WTC11 (cell line): ENCODE results near the gene GFOD2. TPM values are rescaled to one million over a fixed set of nuclear protein-coding genes. Genes with fewer than 3 reads are reported as not detected.
A peak's percentile ranks its signal among the peaks of the same experiment; 100 is the strongest.

Experiments
- AR ChIP-seq: fragments of 250-450 bp; sonication (Bioruptor Pico); IDR thresholded peaks from 2 replicates; pipeline ENCODE4 v1.9.0; 2021; ENCODE audit warnings: mild to moderate bottlenecking
- ATF1 ChIP-seq: sonication (generic); formaldehyde crosslinking; IDR thresholded peaks from 2 replicates; pipeline ENCODE4 v1.8.1; 2023; ENCODE audit warnings: mild to moderate bottlenecking, moderate library complexity, missing genetic modification reagents
- CREB1 ChIP-seq: sonication (generic); formaldehyde crosslinking; IDR thresholded peaks from 2 replicates; pipeline ENCODE4 v1.8.0; 2023; ENCODE audit warnings: mild to moderate bottlenecking, missing genetic modification reagents
- CTCF ChIP-seq: fragments of 200-600 bp; IDR thresholded peaks from 2 replicates; pipeline ENCODE4 v1.8.0; 2022; ENCODE audit warnings: antibody characterized with exemption
- E2F5 ChIP-seq: sonication (generic); formaldehyde crosslinking; IDR thresholded peaks from 2 replicates; pipeline ENCODE4 v1.8.1; 2022; ENCODE audit warnings: mild to moderate bottlenecking, moderate library complexity, missing genetic modification reagents
- EMX1 ChIP-seq: fragments of 250-450 bp; sonication (Bioruptor Pico); IDR thresholded peaks from 2 replicates; pipeline ENCODE4 v1.8.0; 2021; ENCODE audit warnings: mild to moderate bottlenecking
- ERG ChIP-seq: fragments of 250-450 bp; sonication (Bioruptor Pico); IDR thresholded peaks from 2 replicates; pipeline ENCODE4 v1.8.0; 2021; ENCODE audit warnings: mild to moderate bottlenecking
- HMGA2 ChIP-seq: fragments of 250-450 bp; sonication (Bioruptor Pico); IDR thresholded peaks from 2 replicates; pipeline ENCODE4 v1.4.0; 2021; ENCODE audit warnings: mild to moderate bottlenecking, moderate library complexity
- KAT7 ChIP-seq: sonication (generic); formaldehyde crosslinking; IDR thresholded peaks from 2 replicates; pipeline ENCODE4 v1.8.1; 2023; ENCODE audit warnings: missing genetic modification reagents, mild to moderate bottlenecking, borderline replicate concordance
- MYBL2 ChIP-seq: sonication (generic); formaldehyde crosslinking; IDR thresholded peaks from 2 replicates; pipeline ENCODE4 v1.8.1; 2023; ENCODE audit warnings: mild to moderate bottlenecking, moderate library complexity, missing genetic modification reagents
- NFATC4 ChIP-seq: fragments of 250-450 bp; sonication (Bioruptor Pico); IDR thresholded peaks from 2 replicates; pipeline ENCODE4 v1.9.0; 2021; ENCODE audit warnings: mild to moderate bottlenecking
- NFE2L1 ChIP-seq: sonication (generic); formaldehyde crosslinking; IDR thresholded peaks from 2 replicates; pipeline ENCODE4 v1.8.1; 2023; ENCODE audit warnings: missing genetic modification reagents
- NR2C2 ChIP-seq: sonication (generic); formaldehyde crosslinking; IDR thresholded peaks from 2 replicates; pipeline ENCODE4 v1.8.0; 2022; ENCODE audit warnings: mild to moderate bottlenecking, missing genetic modification reagents
- NR3C1 ChIP-seq: sonication (generic); formaldehyde crosslinking; conservative IDR thresholded peaks from 2 replicates; pipeline ENCODE4 v1.8.1; 2023; ENCODE audit warnings: low read depth, mild to moderate bottlenecking, missing genetic modification reagents
- PREB ChIP-seq: sonication (generic); formaldehyde crosslinking; IDR thresholded peaks from 2 replicates; pipeline ENCODE4 v1.8.1; 2022; ENCODE audit warnings: mild to moderate bottlenecking, missing genetic modification reagents, moderate library complexity, borderline replicate concordance
- PRRX2 ChIP-seq: fragments of 250-450 bp; sonication (Bioruptor Pico); IDR thresholded peaks from 2 replicates; pipeline ENCODE4 v1.8.0; 2021; ENCODE audit warnings: mild to moderate bottlenecking
- SOX15 ChIP-seq: fragments of 250-450 bp; sonication (Bioruptor Pico); IDR thresholded peaks from 2 replicates; pipeline ENCODE4 v1.9.0; 2021; ENCODE audit warnings: mild to moderate bottlenecking
- STAT6 ChIP-seq: sonication (generic); formaldehyde crosslinking; conservative IDR thresholded peaks from 2 replicates; pipeline ENCODE4 v1.8.1; 2023; ENCODE audit warnings: mild to moderate bottlenecking, low read depth, missing genetic modification reagents, moderate library complexity
- TP53 ChIP-seq: sonication (generic); formaldehyde crosslinking; IDR thresholded peaks from 2 replicates; pipeline ENCODE4 v1.8.1; 2023; ENCODE audit warnings: mild to moderate bottlenecking, missing genetic modification reagents
- ZNF121 ChIP-seq: sonication (generic); formaldehyde crosslinking; IDR thresholded peaks from 2 replicates; pipeline ENCODE4 v1.8.0; 2023; ENCODE audit warnings: missing genetic modification reagents
- ZNF281 ChIP-seq: sonication (generic); formaldehyde crosslinking; IDR thresholded peaks from 2 replicates; pipeline ENCODE4 v1.8.0; 2023; ENCODE audit warnings: mild to moderate bottlenecking, missing genetic modification reagents
- ZNF416 ChIP-seq: fragments of 250-450 bp; sonication (Bioruptor Pico); IDR thresholded peaks from 2 replicates; pipeline ENCODE4 v1.9.0; 2021; ENCODE audit warnings: mild to moderate bottlenecking, inconsistent platforms
- total RNA-seq: library from RNA; stranded (reverse); gene quantifications from 3 replicates; pipeline ENCODE4 v1.2.3, GENCODE V29; 2021

GFOD2 gene
- total RNA-seq, 1 experiment from 2014 or later = 29.5 TPM

- 0 out of 2 replicates have a peak, but pooled peaks have one; percentile 9 for TF ChIP-seq CTCF
- TF ChIP-seq PREB (CRISPR knock-in tag) = no peak
- no peak for TF ChIP-seq TP53 (CRISPR knock-in tag)
- TF ChIP-seq SOX15 (CRISPR knock-in tag) = no peak
- TF ChIP-seq KAT7 (CRISPR knock-in tag) = no peak
- no peak for TF ChIP-seq ZNF121
- no peak for TF ChIP-seq AR (CRISPR knock-in tag)
- TF ChIP-seq NR3C1 (CRISPR knock-in tag) = no peak
- TF ChIP-seq MYBL2 (CRISPR knock-in tag) = no peak
- TF ChIP-seq E2F5 (CRISPR knock-in tag) = 0 out of 2 replicates have a peak, but pooled peaks have one; percentile 10
- no peak for TF ChIP-seq NFATC4 (CRISPR knock-in tag)
- no peak for TF ChIP-seq ATF1 (CRISPR knock-in tag)
- no peak for TF ChIP-seq EMX1 (CRISPR knock-in tag)
- no peak for TF ChIP-seq ZNF281
- TF ChIP-seq NFE2L1 (CRISPR knock-in tag) = no peak
- TF ChIP-seq HMGA2 (CRISPR knock-in tag) = no peak
- TF ChIP-seq CREB1 (CRISPR knock-in tag) = no peak
- no peak for TF ChIP-seq ERG
- no peak for TF ChIP-seq ZNF416 (CRISPR knock-in tag)
- TF ChIP-seq STAT6 (CRISPR knock-in tag) = no peak
- no peak for TF ChIP-seq PRRX2 (CRISPR knock-in tag)
- peak; percentile 96 for TF ChIP-seq NR2C2
Observed at GRCh38 chr16:67666559-67667452, 52.3 kb downstream of the GFOD2 start, which contains the start of the genes C16orf86 and ENKD1 (continued).
